Airway epithelial cell (primary cell): ENCODE results near the gene FBXO34. TPM values are rescaled to one million over a fixed set of nuclear protein-coding genes. Genes with fewer than 3 reads are reported as not detected.

ENCODE experiments used
- total RNA-seq: library from RNA; depleted of rRNA; stranded (reverse); fragments of >200 nt; gene quantifications from 2 replicates; pipeline ENCODE4 v1.2.3, GENCODE V29; 2015

The FBXO34 gene, protein sequence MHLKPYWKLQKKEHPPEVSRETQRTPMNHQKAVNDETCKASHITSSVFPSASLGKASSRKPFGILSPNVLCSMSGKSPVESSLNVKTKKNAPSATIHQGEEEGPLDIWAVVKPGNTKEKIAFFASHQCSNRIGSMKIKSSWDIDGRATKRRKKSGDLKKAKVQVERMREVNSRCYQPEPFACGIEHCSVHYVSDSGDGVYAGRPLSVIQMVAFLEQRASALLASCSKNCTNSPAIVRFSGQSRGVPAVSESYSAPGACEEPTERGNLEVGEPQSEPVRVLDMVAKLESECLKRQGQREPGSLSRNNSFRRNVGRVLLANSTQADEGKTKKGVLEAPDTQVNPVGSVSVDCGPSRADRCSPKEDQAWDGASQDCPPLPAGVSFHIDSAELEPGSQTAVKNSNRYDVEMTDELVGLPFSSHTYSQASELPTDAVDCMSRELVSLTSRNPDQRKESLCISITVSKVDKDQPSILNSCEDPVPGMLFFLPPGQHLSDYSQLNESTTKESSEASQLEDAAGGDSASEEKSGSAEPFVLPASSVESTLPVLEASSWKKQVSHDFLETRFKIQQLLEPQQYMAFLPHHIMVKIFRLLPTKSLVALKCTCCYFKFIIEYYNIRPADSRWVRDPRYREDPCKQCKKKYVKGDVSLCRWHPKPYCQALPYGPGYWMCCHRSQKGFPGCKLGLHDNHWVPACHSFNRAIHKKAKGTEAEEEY
- total RNA-seq = 11.4 and 14.1 TPM in 2 replicates

DNA sequence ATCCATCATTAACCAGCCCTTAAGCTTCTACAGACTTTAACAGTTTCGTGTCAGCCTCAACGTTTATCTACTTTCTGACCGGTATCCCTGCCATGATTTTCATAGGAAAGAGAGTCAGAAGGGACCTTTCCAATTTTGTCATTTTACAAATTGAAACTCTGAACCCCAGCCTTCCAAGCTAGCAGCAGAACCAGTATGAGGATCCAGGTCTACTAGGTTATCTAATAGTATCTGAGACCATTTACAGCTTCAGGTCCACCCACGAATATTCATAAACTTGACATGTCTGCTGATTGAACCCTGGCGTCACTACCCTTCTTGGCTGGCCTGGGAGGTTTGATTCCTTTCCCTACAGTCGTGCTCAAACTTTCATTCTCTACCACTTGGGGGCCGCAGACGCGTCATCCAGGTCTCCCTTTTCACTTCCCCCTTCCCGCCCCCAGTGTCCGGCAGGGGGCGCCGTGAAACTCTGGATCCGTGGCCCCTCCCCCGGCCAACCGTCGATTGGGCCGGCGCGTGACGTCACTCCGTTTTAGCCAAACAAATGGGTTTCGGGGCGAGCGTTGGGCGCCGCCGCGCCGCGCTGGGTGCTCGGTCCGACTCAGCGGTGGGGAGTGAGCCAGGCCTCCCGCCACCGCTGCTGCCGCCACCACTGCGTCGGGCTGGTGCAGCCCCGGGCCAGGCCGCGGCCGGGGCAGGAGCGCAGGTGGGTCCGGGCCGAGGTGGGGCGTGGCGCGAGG lies at the start of gene FBXO34:
Gene FBXO34, plus strand, starts transcription at position 590 of the 740 bp plus-strand sequence. CDS start 78,970 bp downstream, outside the sequence.

Other genes starting within 250 kb of the FBXO34 start
- 12.5 and 14.5 TPM in 2 replicates for gene WDHD1, start 244.3 kb upstream of the FBXO34 start, total RNA-seq
- gene SOCS4, start 244.2 kb upstream of the FBXO34 start, total RNA-seq = 6.5 and 9.6 TPM in 2 replicates
- gene MAPK1IP1L, start 219.8 kb upstream of the FBXO34 start, total RNA-seq = 76.0 and 115 TPM in 2 replicates
- gene LGALS3, start 142.2 kb upstream of the FBXO34 start, total RNA-seq = 260 and 307 TPM in 2 replicates
- gene DLGAP5, start 79.8 kb upstream of the FBXO34 start, total RNA-seq = 23.9 and 31.0 TPM in 2 replicates
- 3.7 and 4.2 TPM in 2 replicates for gene ATG14, start 140.4 kb downstream of the FBXO34 start, total RNA-seq
- gene TBPL2, start 169.2 kb downstream of the FBXO34 start, total RNA-seq = not detected in 2 replicates